ENCODE results near the gene ARSI.

The ARSI gene

GRCh38 chr5:150294551-150295071, 8.1 kb downstream of the ARSI start:
- DNase-seq (ENCODE audit: insufficient read length, low spot score) (no peak), FAIRE-seq (no peak)
- no peak for TF ChIP-seq CTCF (IDR thresholded peaks at IDR 0.05; ENCODE audit: insufficient read depth, missing control alignments)

DNA sequence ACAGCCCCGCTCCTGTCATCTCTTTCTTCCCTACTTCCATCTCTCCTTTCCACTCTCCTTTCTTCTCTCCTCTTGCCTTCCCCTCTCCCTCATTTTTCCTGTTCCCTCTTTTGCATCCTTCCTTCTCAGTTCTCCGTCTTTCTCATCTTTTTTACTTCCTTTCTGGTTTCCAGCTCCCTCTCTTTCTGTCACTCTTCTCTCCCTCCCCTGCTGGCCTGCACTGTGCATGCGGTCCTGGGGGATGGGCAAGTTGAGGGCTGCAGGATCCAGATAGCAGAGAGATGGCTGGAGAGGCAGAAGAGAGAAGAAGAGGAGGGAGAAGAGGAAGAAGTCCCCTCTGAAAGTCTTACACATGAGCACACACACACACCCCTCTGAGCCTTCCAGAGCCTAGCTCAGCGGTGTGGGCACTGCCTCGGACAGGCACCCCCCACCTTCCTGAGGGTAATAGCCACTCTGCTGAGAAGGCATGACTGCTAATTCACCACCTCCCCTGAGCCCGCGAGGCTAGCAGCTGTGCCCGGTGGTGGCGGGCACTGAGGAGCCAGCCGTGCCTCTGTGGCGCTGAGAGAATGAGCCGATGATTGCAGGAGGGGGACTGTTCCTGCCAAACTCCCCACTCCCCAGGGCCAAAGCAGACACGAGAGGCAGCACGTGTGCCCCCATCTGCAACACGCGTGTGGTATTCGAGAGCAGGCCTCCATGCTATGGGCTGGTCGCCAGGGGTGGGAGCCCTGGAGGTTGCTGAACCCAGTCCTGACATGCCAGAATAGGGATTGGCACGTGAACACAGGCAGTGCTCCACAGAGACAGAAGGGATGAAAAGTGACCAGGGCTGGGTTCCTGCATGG, 9.4 kb downstream of the ARSI start:
- DNase-seq (ENCODE audit: insufficient read length, low spot score): no peak
- FAIRE-seq: no peak
- TF ChIP-seq CTCF (IDR thresholded peaks at IDR 0.05; ENCODE audit: insufficient read depth, missing control alignments): no peak

GRCh38 chr5:150291388-150292385, 11.0 kb downstream of the ARSI start:
- no peak for FAIRE-seq
- no peak for TF ChIP-seq CTCF (IDR thresholded peaks at IDR 0.05; ENCODE audit: insufficient read depth, missing control alignments)

GRCh38 chr5:150289551-150290390, 12.9 kb downstream of the ARSI start, which contains the start of gene CAMK2A:
Gene CAMK2A (minus strand): TSS chr5:150289773. CDS start chr5:150289625, 148 bp downstream.
- no peak for FAIRE-seq
- no peak for TF ChIP-seq CTCF (IDR thresholded peaks at IDR 0.05; ENCODE audit: insufficient read depth, missing control alignments)
- DNase-seq (ENCODE audit: insufficient read length, low spot score): no peak

More at GRCh38 chr5:150291388-150292385, 11.0 kb downstream of the ARSI start:
- no peak for DNase-seq (ENCODE audit: insufficient read length, low spot score)

DNA sequence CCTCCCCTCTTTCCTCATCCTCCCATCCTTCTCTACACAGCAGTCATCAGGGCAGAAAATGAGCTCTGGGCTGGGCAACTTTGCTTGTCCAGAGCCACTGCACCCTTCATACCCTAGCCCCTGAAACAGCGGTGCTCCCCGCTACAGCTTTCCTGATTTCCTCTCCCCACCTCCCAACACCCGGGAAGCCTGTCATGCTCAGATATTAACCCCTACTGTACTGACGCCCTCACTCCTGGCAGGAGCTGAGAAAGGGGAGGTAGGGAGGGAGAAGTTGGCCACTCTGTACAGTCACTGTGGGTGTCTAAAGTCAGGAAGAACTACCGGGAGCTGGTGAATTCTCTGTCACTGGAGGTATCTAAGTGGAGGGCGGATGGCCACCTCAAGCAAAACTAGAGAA, 13.9 kb downstream of the ARSI start:
- FAIRE-seq: no peak
- TF ChIP-seq CTCF (IDR thresholded peaks at IDR 0.05; ENCODE audit: insufficient read depth, missing control alignments): no peak
- no peak for DNase-seq (ENCODE audit: insufficient read length, low spot score)

DNA sequence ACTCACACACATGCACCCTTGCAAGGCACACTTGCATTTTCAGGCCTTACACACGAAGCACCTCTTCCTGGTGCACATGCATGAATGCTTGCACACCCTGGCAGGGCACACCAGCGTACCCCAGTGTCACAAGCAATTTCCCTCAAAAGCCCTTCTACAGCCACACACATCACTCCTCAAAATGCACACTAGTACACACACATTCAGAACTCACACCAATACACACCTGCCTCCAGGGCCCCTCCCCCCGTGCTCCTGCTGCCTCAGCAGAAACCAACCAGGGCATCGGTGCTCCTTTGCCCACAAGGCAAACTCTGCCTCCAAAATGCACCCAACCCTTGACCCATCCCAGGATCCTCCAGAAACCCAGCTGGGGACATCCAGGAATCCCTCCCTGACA, 14.3 kb downstream of the ARSI start:
- no peak for TF ChIP-seq CTCF (IDR thresholded peaks at IDR 0.05; ENCODE audit: insufficient read depth, missing control alignments)
- FAIRE-seq: no peak

More for the DNA sequence above, 14.3 kb downstream of the ARSI start:
- DNase-seq (ENCODE audit: insufficient read length, low spot score): no peak

Measured in D721Med (cell line).